GM10847 (cell line): ENCODE data around the gene ERC2.

ENCODE experiments used
- POLR2A ChIP-seq: IDR thresholded peaks from 2 replicates; pipeline ENCODE4 v1.6.1; 2011; ENCODE audit not compliant: insufficient read length; ENCODE audit errors: extremely low read depth

ERC2 gene

DNA sequence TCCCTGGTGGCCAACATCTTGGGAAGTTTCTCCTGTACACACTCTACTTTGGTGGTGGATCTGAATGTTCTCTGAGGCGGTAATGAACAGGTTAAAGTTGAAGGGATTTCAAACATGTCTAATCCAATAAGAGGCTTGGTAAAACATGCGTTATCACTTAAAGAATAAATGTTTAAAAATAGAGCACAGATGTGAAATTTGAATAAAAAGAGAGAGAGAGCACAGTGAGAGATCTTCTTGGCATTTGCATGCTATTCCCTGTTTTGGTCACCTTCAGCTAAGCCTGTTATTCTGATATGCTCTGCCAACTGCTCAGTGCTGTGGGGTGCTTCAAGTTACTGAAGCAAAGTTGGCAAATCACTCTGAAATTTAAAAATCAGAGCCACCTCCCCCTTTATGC lies 743.4 kb downstream of the ERC2 start:
- no peak for TF ChIP-seq POLR2A

DNA sequence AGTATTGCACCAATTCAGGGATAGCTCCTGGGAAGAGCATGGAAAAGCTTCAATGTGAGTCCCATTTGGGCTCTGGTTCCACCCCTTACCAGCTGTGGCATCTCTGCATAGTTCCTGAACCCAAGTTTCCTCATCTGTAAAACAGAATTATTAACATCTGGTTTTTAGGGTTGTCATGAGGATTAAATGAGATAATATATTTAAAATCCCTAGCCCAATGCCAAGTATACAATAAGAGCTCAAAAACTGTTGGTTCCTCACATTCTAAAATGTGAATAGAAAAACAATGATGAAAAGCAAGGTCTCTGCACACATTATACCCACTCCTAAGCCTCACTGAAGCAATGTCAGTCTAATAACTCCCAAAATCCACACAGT lies 743.9 kb downstream of the ERC2 start:
- no peak for TF ChIP-seq POLR2A

DNA sequence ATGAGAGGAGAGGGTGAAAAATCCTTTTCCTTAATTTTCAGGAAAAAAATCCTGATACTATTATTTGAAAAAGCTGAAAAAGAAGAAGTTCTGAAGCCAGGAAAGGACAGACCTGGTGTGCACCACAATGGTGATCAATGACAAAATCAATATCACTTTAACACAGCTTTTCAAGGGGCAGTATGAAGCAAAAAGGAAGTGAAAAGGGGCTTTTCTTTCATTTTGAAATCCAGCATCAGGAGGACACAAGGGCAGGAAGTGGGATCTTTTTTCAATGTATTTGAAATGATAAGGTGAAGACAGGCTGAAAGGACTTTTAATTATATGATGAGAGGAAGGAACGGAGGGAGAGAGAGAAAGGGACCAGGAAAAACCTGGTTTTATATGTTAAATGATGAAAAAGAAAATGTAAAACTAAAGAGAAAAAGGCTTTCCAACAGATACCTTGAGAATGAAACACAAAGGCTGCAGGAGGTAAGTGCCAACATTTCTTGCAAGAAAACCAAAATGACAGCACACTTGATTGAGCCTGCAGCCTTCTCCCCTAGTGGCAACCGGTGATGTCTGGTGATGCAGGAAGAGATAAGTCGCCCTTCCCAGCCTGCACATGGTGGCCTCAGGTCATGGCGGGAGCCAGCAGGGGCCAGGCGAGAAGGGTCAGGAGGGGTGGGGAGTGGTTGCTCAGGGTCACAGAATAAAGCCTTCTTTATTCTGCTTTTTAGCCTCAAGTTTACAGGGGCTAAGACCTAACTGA lies 744.4 kb downstream of the ERC2 start:
- no peak for TF ChIP-seq POLR2A

DNA sequence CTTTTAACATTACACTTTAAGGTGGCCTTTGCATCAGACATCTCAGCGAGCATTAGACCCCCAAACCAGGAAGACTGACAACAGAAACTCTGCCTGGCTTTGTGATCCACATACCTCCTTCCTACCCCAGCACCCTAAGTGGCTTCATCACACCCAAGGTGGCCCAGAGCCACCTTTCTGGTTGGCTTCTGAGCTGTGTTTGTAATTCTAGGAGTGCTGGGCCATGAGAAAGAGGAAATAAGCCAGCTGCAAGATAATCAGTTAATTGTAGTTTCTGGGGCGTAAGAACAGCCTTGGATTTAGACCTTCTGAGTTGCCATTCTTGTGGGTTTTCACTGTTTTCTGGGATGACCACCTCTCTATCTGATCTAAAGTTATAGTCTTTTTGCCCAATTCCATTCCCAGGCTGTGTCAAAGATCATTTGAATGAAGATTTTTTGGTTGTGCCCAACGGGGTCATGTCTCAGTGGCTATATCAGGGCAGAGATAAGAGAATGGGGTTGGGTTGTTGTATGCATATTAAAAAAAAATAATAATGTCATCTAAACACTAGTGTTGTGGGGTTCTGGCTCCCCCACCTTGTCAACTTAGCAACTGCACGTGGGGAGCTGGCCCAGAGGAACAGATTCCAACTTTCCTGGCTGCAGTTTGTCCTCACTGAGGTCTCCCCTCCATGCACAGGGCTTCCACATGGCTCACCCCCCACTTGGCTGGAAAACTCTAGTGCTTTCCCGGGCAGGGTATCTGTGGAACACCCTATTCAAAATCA lies 746.4 kb downstream of the ERC2 start:
- TF ChIP-seq POLR2A, result no peak

DNA sequence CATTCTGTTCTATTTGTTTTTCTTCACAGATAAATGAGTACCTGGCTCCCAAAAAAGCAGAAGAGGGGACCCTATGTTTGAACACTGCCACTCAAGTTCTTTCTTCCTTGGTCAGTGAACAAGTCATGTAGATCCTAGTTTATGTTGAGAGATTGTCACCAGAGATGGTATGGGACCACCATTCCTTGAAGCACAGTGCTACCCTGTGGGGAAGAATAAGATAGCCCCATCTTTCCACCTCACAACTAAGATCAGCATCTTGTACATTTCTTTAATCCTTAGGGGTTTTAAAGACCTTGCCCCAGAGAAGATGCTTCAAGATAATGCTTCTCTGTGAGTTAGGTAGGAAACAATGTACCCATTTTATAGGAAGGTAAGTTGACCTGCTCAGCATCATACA lies 747.7 kb downstream of the ERC2 start:
- TF ChIP-seq POLR2A, result no peak

DNA sequence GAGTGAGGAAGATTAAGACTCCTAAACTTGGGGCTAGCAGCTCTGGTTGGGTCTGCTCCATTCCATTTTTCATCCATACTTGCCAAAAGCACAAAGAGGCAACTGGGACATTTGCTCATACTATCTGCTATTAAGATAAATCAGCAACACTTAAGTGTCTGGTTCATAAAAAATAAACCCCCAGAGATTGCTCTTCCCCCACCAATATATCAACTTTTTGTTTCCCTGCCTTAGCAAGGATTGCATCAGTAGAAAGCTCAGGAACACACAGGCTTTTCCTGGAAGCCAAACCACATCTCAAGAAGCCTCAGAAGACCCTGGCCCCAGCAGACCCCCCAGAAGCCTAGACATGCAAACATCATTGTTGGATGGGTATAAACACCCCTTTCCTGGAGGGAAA lies 748.8 kb downstream of the ERC2 start:
- no peak for TF ChIP-seq POLR2A

DNA sequence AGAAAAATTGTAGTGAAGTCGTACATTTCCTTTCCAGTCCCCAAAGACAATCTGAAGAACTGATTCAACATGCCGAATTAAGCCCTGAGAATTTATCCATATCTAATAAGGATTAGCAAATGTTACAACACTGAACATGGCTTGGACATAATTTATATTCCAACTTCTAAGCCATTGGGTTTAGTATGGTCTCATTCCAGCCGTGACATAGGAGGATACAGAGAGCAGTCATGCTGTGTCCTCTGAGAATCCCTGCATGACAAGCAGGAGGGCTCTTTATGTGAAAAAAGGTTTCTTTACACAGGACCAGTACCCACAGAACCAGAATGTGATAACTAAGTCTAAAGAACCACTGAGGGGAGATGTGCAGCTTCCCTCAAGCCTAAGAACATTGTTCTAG lies 749.3 kb downstream of the ERC2 start:
- TF ChIP-seq POLR2A, result no peak

DNA sequence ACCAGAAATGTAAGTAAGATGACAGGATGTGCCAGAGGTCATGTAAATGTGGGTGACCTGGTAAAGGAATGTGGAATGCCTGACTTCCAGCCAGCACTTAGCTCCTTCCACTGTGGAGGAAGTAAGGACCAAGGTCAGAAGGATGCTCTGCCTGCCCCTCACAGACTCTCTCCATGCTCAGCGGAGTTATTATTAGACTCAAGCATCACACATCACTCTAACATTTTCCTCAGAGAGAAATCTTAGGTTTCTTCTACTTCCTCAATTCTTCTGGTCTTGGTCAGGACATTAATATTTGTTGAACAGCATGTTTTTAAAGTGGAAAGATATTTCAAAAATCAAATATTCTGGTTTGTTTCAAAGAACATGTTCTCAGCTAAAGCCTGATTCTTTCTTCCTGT lies 749.7 kb downstream of the ERC2 start:
- no peak for TF ChIP-seq POLR2A

DNA sequence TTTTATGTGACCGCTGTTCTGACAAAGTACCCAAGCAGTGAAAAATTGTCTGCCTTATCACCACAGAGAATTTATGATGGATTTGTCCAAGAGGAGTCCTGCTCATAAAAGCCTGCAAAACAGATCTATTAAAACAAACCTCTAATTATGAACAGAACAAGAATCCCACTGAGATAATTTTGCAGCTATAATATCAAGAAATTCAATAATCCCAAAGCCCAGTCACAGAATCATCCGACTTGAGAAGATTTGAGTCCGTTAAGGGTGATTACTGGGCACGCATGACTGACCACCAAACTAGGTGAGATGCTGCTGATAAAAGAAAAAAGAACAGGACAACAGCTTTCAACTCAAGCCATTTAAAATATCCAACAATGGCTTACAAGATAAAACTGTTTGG lies 750.2 kb downstream of the ERC2 start:
- no peak for TF ChIP-seq POLR2A

DNA sequence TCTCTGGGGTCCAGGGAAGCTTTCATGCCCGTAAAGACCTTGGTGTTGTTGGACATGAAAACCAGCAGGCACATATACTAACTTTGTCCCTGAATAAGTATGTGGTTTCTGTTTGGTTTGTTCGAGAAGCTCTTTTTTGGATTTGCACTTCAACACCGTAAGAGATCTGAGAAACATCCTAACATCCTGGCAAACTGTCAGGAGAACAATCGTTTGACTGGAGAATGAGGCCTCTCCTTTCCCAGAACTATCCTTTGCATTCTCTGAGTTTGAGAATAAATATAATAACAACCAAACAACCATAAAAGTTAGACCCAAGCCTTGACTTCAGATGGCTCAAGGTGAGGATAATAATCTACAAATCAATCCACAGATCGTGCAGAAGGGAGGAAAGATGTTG lies 750.8 kb downstream of the ERC2 start:
- TF ChIP-seq POLR2A, result no peak

DNA sequence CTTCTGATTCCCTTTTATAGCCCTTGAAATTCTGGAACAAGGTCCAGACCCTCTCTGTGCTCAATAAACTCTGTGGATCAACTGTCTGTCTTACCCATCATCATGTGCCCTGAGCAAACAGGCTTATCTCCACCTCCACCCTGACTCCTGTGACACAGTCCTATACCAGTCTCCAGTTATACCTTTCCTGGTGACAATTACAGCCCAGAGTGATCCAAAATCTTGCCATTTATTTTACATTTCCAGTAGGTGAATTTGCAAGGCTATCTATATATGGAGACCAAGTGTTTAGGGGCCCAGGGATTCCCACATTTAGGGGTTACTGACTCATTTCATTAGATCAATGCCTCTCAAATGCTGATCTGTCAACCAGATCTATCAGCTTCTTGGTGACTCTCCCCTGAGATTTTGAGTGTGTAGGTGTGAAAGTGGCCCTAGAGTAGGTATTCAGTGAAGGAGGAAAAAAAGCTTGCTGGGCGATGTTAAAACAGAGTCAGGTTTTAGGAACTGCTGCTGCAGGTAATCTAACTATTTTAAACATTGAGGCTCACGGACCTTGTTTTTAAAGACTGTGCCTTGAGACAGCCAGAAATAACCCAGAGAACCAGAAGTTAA lies 751.5 kb downstream of the ERC2 start:
- TF ChIP-seq POLR2A, result no peak

DNA sequence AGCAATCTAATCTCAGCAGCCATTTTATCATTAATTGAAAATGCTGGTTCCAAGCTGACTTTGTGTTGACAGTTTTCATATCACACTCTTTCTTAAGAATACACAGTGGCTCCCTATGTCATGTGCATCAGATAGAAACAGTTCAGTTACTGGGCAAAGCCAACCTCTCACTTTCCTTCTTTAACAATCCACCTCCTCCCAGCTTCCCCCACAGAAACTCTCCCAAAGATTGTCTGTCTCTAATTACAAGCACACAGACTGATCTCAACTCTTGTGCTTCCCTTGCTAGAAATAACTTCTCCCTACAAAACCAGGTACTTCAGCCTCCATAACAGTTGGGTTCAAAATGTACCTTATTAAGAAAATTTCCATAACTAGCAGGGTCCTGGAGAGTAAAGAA lies 752.2 kb downstream of the ERC2 start:
- no peak for TF ChIP-seq POLR2A

DNA sequence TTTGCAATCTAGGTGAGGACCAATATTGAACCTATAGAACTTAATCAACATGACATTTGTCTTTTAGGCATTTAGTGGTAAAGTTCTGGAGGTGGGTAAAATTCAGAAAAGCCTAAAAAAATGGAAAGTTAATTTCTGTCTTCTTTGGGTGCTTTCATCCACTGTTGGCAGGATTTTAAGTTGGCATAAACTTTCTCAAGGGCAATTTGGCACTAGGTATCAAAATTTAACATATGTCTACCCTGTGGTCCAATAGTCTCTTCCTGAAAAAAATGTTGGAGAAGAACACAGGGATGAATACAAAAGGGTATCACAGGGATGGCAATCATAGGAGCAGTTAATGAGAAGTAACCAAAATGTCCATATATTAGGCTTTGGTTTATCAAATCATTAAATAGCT lies 754.2 kb downstream of the ERC2 start:
- TF ChIP-seq POLR2A, result no peak

DNA sequence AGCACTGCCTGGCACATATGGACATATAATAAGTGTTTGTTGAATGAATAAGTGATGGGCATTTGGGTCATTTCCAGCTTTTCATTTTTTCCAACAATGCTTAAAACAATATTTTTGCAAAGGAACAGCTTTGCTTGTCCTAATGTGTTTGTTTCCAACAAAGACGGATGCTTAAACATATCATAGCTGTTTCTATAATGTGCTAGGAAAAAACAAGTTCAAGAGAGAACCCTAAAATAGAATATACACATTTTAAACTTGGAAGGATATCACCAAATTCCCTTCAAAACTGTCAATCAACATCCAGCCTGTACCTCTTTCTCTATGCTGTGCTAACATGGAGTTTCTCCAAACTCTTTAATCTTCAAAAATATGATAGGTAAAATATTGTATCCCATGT lies 756.6 kb downstream of the ERC2 start:
- TF ChIP-seq POLR2A, result no peak

DNA sequence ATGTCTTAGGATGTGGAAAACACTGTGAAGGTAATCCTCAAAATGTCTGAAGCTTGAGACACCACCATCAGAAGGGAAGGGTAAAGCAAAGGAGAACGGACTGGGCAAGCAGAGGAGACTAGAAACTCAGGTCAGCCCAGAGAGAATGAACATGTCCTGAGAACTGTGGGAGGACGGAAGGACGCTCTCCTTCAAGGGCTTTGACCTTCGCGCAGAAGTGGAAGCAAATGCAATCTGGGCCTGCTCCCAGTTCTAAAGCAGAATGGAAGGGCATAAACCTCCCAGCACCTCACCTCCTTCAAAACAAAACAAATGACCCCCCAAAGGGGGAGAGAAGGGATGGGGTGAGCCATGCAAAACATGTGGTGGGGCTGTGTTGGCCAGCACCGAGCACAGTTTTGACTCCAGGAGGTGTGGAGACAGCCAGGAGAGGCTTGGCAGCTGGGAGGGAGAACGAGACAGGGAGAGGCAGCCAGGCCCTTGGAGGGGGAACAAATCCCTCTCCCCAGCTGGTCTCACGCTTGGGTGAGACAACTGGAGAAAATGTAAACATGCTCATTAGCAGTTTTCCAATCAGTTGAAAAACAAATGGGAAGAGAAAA lies 758.8 kb downstream of the ERC2 start:
- no peak for TF ChIP-seq POLR2A

DNA sequence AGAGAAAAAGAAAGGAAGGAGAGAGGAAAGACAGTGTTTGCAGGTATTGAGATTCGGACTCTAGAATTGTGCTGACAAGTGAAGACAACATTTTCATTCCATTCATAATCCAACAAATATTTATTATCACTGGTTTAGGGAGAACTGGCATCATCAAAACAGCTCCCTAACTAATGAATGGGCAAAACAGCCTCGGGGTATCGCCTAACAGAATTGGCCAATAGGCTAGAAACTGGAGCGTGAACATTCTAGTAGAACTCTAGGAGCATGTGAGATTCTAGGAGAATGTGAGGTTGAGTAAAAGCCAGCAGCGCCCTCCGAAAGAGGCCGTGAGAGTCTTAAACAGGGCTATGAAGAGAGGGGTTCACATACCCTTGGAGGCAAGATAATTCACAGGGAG lies 759.3 kb downstream of the ERC2 start:
- no peak for TF ChIP-seq POLR2A
